IgD-negative memory B cell (primary cell): ENCODE data around the gene DEFB121. TPM values are rescaled to one million over a fixed set of nuclear protein-coding genes. Genes with fewer than 3 reads are reported as not detected.
"Not testable (repeated sequence)": the region's sequence is repeated elsewhere in the genome, so short reads cannot be mapped to it uniquely, and the experiment has no call there.

Experiments used
- H3K27ac Mint-ChIP-seq, 3 donors: one replicate each; pipeline ENCODE4 v1.8.0; 2020 to 2022; ENCODE audit warnings: mild to moderate bottlenecking in 3 of 3, mixed read lengths in 3 of 3, moderate library complexity in 1 of 3
- H3K27me3 Mint-ChIP-seq: one replicate; pipeline ENCODE4 v1.8.0; 2021; ENCODE audit warnings: mixed read lengths
- H3K36me3 Mint-ChIP-seq: one replicate; pipeline ENCODE4 v1.8.0; 2020; ENCODE audit warnings: mild to moderate bottlenecking, mixed read lengths
- H3K4me1 Mint-ChIP-seq, 3 donors: one replicate each; pipeline ENCODE4 v1.8.0; 2020 to 2022; ENCODE audit warnings: mixed read lengths in 3 of 3, mild to moderate bottlenecking in 1 of 3
- H3K4me3 Mint-ChIP-seq, 4 donors: one replicate each; pipeline ENCODE4 v1.8.0; 2020 to 2022; ENCODE audit warnings: mild to moderate bottlenecking in 4 of 4, mixed read lengths in 4 of 4, moderate library complexity in 3 of 4
- H3K9me3 Mint-ChIP-seq, 3 donors: one replicate each; pipeline ENCODE4 v1.8.0; 2020 to 2021; ENCODE audit warnings: mixed read lengths in 3 of 3, mild to moderate bottlenecking in 1 of 3
- polyA plus RNA-seq: library from polyadenylated mRNA; unstranded; fragments of 300-500 nt; fragmentation: Illumina TruSeq; gene quantifications from one replicate; pipeline ENCODE4 v1.2.3, GENCODE V29; 2021

The DEFB121 gene, protein sequence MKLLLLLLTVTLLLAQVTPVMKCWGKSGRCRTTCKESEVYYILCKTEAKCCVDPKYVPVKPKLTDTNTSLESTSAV
- not detected for polyA plus RNA-seq

DNA sequence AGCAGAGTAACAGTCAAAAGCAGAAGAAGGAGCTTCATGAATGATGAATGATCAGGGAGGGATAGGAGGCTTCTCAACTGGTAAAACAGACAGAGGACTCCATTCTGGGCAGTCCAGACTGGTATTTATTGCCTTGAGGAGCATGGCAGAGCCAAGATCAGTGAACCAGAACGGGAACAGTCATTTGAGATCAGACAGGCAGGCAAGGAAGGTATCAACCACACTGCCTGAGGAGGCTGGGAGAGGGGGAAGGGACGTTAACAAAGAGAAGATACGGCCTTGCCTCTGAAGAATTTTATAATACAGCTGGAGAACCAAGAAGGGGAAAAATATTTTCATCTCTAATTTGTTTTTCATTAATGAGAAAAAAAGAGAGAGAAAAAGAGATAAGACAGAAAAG lies at the start of gene DEFB121:
TSS of gene DEFB121 (minus strand) at position 101 of the 400 bp plus-strand sequence. CDS start at position 38, 63 bp downstream.
- no peaks in the 10 kb centered on the region for H3K4me1 Mint-ChIP-seq
- peaks cover 0 to 5% (median 2%) of the 10 kb centered on the region in 3 donors for H3K9me3 Mint-ChIP-seq
- H3K27ac Mint-ChIP-seq = no peak within 1 kb of the TSS
- H3K27me3 Mint-ChIP-seq = peaks cover 1% of the 10 kb centered on the region
- no peak within 1 kb of the TSS for H3K4me3 Mint-ChIP-seq
- peaks cover 1% of the 10 kb centered on the region for H3K36me3 Mint-ChIP-seq

DNA sequence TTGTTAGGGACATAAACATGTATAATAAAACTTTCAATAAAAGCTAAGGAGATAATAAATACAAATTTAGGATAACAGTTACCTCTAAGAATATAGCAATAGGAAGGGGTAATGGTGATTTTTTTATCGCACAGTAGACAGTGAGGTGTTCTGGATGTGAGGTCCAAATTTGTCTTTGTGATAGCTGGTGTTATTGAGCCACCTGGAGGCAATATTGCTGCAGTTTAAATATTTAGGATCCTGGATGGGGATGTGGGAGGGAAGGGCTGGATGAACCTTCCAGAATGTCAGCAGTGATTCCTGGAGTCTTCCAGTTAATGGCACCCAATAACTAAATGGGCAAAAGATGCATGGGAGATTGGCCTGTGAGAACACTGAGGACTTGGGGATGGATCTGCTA lies 48.3 kb upstream of the DEFB121 start:
- H3K27me3 Mint-ChIP-seq = peaks cover 12% of the 10 kb centered on the region
- H3K9me3 Mint-ChIP-seq = peaks cover 0 to 4% (median 2%) of the 10 kb centered on the region in 3 donors
- H3K4me3 Mint-ChIP-seq = no peak overlapping the region
- no peak overlapping the region for H3K27ac Mint-ChIP-seq
- no peaks in the 10 kb centered on the region for H3K36me3 Mint-ChIP-seq
- no peaks in the 10 kb centered on the region for H3K4me1 Mint-ChIP-seq

DNA sequence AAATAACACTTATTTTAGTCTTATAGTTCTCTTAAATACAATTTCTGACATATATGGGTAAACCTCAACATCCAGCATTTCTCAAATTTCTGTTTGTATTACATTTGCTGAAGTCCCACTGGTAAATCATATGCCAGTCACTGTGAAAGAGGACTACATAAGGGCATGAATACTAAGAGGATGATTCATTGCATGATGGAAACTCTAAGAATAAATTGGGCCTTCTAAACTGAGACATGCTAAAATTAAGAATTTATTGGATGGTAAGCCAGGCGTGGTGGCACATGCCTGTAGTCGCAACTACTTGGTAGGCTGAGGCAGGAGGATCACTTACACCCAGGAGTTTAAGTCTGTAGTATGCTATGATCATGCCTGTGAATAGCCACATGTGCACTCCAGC lies 46.6 kb upstream of the DEFB121 start:
- Mint-ChIP-seq H3K9me3 (peaks cover 0 to 7% (median 2%) of the 10 kb centered on the region in 3 donors), H3K27ac (no peak overlapping the region), H3K4me1 (peaks cover 0 to 4% (median 0%) of the 10 kb centered on the region in 3 donors), H3K36me3 (peaks cover 2% of the 10 kb centered on the region), H3K27me3 (peaks cover 10% of the 10 kb centered on the region), H3K4me3 (no peak overlapping the region)

DNA sequence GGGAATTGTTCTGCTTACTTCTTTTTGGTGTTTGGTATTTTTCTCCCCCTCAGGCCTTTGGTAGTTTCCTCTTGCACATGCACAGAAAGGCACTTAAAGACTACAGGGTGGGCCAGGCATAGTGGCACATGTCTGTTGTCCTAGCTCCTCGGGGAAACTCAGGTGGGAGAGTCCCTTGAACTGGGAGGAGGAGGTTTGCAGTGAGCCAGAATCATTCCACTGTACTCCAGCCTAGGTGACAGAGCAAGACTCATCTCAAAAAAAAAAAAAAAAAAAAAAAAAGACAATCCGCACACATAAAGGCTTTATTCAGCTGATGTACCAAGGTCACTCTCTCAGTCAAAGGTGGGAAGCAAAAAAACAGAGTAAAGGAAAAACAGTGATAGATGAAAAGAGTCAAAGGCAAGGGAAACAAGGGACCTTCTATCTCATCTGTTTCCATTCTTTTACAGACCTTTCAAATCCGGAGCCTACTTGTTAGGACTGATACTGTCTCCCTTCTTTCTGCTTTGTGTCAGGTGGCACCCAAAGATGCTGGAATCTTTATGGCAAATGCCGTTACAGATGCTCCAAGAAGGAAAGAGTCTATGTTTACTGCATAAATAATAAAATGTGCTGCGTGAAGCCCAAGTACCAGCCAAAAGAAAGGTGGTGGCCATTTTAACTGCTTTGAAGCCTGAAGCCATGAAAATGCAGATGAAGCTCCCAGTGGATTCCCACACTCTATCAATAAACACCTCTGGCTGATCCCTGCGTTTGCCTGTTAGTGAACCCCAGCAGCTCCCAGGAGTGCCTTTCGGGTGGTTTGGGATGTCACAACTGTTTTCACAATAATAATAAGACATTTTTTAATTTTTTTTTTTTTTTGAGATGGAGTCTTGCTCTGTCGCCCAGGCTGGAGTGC lies 43.7 kb upstream of the DEFB121 start:
- Mint-ChIP-seq H3K4me3 (no peak overlapping the region), H3K9me3 (peaks cover 0 to 5% (median 2%) of the 10 kb centered on the region in 3 donors), H3K27ac (no peak overlapping the region), H3K27me3 (peaks cover 13% of the 10 kb centered on the region), H3K4me1 (peaks cover 0 to 4% (median 0%) of the 10 kb centered on the region in 3 donors), H3K36me3 (peaks cover 2% of the 10 kb centered on the region)

DNA sequence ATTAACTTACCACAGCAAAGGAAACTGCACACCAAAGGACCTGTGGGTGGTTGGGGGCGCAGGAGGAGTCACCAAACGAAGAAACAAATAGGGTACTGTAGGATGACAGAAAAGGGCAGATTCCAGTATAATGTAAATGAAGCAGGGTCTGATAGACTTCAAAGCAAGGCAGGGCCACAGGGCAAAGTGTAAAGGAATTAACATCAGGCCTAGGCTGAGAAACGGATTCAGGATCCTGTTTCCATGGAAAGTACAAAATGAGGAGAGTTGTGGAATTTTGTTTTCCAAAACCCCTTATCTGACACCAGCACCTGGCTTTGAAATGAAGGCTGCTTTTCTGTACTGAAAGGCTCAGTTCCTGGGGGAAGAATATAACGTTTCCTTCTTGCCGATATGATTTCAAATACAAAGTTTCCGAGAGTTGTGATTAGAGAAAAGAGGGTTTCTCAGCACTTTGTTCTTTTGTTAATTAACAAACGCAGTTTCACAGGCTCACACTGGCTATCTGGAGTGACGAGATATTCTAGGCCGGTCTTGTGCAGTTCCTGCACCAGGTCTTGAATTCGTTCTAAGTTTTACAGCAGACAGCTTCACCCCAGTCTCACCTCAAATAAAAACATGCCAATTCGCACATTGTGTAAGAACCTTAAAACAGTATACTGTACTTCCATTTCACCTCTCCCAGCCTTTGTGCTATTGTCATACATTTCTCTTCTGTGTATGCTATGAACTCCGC lies 40.2 kb upstream of the DEFB121 start:
- Mint-ChIP-seq H3K9me3 (peaks cover 0 to 3% (median 0%) of the 10 kb centered on the region in 3 donors), H3K4me1 (peaks cover 0 to 4% (median 0%) of the 10 kb centered on the region in 3 donors), H3K36me3 (peaks cover 2% of the 10 kb centered on the region), H3K27ac (no peak overlapping the region), H3K27me3 (peaks cover 8% of the 10 kb centered on the region), H3K4me3 (no peak overlapping the region)

DNA sequence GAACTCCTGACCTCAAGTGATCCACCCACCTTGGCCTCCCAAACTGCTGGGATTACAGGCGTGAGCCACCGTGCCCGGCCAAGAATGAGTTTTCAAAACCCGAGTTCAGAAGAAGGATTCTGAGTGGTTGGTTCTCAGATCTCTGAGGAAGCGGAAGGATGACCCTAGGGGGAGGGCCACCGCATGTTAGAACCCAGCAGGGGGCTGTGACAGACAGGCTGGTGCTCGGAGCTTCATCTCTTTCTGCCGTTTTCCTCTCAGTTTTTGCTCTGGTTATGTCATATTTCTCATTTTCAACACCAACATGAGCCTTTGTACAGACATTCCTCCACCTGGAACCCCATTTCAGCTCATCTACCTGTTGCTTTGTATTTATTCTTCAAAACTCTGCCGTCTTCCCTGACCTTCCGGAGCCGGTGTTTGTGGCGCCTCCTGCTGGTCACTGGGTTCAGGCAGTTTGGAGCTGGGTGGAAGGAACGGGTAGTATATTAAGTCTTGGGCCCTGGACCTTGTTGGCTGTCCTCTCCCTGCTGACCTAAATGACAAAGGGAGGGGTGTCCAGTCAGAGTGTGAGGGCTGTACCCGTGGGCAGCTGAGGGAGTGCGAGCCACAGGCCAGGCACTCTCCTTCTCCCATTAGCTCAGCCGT lies 34.1 kb upstream of the DEFB121 start, which contains the start of gene DEFB123:
TSS of gene DEFB123 (plus strand) at position 621 of the 648 bp plus-strand sequence. CDS start 67 bp downstream, outside the sequence.
- Mint-ChIP-seq H3K4me1 (no peaks in the 10 kb centered on the region), H3K36me3 (no peaks in the 10 kb centered on the region), H3K4me3 (no peak within 1 kb of the TSS), H3K27me3 (peaks cover 9% of the 10 kb centered on the region), H3K27ac (peak within 1 kb of the TSS in 1 of 3 donors; percentile 20), H3K9me3 (no peaks in the 10 kb centered on the region)

DNA sequence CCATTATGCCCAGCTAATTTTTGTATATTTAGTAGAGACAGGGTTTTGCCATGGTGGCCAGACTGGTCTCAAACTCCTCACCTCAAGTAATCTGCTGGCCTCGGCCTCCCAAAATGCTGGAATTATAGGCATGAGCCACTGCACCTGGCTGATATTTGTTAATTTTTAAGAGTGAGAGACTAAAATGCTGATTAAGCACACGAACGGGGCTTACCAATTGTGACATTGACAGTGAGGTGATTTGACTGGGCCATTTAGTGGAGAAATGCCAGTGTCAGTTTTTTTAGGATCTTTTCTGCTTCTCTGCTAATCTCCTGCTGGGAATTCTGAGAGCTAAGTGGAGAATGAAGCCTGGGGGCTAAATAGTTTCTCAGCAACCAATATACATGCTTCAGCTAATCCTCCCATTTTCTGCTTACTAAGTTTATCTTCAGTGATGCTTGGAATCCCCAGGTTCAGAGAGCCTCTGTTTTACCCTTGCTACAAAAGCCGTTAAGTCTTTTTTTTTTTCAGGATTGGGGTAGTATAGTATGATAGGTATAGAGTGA lies 24.6 kb upstream of the DEFB121 start:
- Mint-ChIP-seq H3K27me3 (peaks cover 11% of the 10 kb centered on the region), H3K36me3 (no peaks in the 10 kb centered on the region), H3K4me1 (no peaks in the 10 kb centered on the region), H3K4me3 (no peak overlapping the region), H3K27ac (no peak overlapping the region), H3K9me3 (peaks cover 0 to 2% (median 0%) of the 10 kb centered on the region in 3 donors)

DNA sequence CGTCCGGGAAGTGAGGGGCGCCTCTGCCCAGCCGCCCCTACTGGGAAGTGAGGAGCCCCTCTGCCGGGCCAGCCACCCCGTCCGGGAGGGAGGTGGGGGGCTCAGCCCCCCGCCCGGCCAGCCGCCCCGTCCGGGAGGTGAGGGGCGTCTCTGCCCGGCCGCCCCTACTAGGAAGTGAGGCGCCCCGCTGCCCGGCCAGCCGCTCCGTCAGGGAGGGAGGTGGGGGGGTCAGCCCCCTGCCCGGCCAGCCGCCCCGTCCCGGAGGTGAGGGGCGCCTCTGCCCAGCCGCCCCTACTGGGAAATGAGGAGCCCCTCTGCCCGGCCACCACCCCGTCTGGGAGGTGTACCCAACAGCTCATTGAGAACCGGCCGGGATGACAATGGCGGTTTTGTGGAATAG lies 21.6 kb upstream of the DEFB121 start:
- not testable (repeated sequence) for H3K27ac Mint-ChIP-seq, H3K27me3 Mint-ChIP-seq, H3K36me3 Mint-ChIP-seq, H3K9me3 Mint-ChIP-seq, H3K4me1 Mint-ChIP-seq, H3K4me3 Mint-ChIP-seq

DNA sequence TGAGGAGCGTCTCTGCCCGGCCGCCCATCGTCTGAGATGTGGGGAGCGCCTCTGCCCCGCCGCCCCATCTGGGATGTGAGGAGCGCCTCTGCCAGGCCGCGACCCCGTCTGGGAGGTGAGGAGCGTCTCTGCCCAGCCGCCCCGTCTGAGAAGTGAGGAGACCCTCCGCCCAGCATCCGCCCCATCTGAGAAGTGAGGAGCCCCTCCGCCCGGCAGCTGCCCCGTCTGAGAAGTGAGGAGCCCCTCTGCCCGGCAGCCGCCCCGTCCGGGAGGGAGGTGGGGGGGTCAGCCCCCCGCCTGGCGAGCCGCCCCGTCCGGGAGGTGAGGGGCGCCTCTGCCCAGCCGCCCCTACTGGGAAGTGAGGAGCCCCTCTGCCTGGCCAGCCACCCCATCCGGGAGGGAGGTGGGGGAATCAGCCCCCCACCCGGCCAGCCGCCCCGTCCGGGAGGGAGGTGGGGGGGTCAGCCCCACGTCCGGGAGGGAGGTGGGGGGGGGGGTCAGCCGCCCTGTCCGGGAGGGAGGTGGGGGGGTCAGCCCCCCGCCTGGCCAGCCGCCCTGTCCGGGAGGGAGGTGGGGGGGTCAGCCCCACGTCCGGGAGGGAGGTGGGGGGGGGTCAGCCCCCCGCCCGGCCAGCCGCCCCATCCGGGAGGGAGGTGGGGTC lies 21.0 kb upstream of the DEFB121 start:
- H3K27ac Mint-ChIP-seq, H3K4me1 Mint-ChIP-seq, H3K27me3 Mint-ChIP-seq, H3K9me3 Mint-ChIP-seq, H3K4me3 Mint-ChIP-seq, H3K36me3 Mint-ChIP-seq: not testable (repeated sequence)

DNA sequence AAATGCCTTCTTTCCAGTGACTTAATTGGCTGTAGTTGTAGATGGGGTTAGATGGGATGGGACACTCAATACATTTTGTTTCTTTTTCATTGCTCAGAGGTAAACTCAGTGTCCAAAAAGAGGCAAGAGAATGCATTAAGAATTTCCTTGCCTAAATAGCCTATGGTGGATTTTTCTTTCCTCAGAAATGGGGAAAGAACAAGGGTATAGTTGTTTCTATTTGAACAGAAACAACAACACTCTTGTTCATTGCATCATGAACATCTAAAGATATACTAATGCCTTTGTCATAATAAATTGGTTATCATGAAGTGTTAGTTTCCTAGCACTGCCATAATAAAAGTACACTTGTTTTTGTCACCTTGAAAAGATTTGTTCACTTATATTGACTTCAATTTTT lies 19.8 kb upstream of the DEFB121 start:
- Mint-ChIP-seq H3K9me3 (peaks cover 0 to 2% (median 0%) of the 10 kb centered on the region in 3 donors), H3K36me3 (no peaks in the 10 kb centered on the region), H3K4me3 (no peak overlapping the region), H3K27me3 (peaks cover 3% of the 10 kb centered on the region), H3K4me1 (no peaks in the 10 kb centered on the region), H3K27ac (no peak overlapping the region)

DNA sequence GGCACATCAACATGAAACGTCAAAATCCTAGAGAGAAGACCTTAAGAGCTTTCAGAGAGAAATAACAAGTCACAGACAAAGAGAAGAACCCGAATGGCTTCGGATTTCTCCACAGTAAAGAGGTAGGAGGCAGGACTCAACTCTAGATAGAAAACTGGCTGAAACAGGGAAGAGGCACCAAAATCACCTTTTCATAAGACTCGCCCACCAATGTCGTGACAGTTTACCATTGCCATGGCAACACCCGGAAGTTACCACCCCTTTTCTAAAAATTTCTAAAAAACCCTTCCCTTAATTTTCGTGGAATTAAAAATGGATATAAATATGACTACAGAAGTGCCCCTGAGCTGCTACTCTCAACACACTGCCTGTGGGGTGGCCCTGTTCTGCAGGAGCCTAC lies 12.3 kb upstream of the DEFB121 start:
- no peaks in the 10 kb centered on the region for H3K27me3 Mint-ChIP-seq
- no peaks in the 10 kb centered on the region for H3K36me3 Mint-ChIP-seq
- H3K4me1 Mint-ChIP-seq = no peaks in the 10 kb centered on the region
- no peak overlapping the region for H3K27ac Mint-ChIP-seq
- H3K9me3 Mint-ChIP-seq = peaks cover 0 to 7% (median 3%) of the 10 kb centered on the region in 3 donors
- no peak overlapping the region for H3K4me3 Mint-ChIP-seq

DNA sequence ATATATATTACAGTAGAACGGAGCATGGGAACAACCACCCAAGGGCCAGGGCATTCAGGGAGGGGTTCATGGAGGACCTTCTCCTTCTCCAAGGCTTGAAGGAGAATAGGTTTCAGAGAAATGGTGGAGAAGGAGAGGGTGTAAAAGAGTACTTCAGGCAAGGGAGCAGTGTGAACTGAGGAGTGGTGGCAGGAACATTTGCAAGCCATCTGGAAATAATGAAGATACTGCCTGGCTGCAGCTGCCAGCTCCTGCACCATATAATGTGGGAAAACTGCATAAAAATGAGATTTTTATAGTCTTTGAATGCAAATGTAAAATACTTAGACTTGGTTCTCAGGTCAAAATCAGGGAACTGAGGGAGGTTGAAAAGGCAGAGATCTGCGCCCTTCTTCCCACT lies 9.6 kb upstream of the DEFB121 start:
- no peaks in the 10 kb centered on the region for H3K4me1 Mint-ChIP-seq

DNA sequence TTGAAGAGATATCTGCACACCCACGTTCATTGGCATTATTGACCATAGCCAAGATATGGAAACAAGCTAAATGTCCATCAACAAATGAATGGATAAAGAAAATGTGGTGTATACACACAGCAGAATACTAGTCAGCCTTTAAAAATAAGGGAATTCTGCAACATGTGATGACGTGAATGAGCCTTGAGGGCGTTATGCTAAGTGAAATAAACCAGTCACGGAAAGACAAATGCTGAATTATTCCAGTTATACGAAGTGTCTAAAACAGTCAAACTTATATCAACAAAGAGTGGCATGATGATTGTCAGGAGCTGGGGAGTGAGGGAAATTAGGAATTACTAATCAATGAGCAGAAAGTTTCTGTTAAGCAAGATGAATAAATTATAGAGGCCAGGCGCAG lies 8.4 kb upstream of the DEFB121 start:
- Mint-ChIP-seq H3K9me3 (peaks cover 2 to 10% (median 3%) of the 10 kb centered on the region in 3 donors), H3K36me3 (peaks cover 1% of the 10 kb centered on the region), H3K27me3 (peaks cover 3% of the 10 kb centered on the region), H3K4me1 (no peaks in the 10 kb centered on the region), H3K27ac (no peak overlapping the region), H3K4me3 (no peak overlapping the region)

More for the DNA sequence above, 9.6 kb upstream of the DEFB121 start:
- Mint-ChIP-seq H3K4me3 (no peak overlapping the region), H3K27ac (no peak overlapping the region), H3K27me3 (peaks cover 3% of the 10 kb centered on the region), H3K9me3 (peaks cover 0 to 7% (median 3%) of the 10 kb centered on the region in 3 donors), H3K36me3 (no peaks in the 10 kb centered on the region)

DNA sequence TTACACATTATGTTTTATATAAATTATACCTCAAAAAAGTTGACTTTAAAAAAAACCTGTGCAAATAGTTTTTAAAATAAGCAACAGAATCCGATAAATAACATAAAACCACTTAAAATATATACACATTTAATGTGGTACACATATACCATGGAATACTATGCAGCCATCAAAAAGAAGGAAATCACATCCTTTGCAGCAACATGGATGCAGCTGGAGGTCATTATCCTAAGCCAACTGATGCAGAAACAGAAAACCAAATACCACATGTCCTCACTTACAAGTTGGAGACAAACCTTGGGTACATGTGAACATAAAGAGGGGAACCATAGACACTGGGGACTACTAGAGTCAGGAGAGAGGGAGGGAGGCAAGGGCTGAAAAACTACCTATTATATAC lies 4.0 kb upstream of the DEFB121 start:
- H3K4me1 Mint-ChIP-seq = no peaks in the 10 kb centered on the region
- no peak overlapping the region for H3K27ac Mint-ChIP-seq
- peaks cover 4% of the 10 kb centered on the region for H3K27me3 Mint-ChIP-seq
- no peak overlapping the region for H3K4me3 Mint-ChIP-seq
- H3K36me3 Mint-ChIP-seq = peaks cover 1% of the 10 kb centered on the region
- peaks cover 0 to 5% (median 2%) of the 10 kb centered on the region in 3 donors for H3K9me3 Mint-ChIP-seq
